ENCODE data around the gene PRRC2C. TPM values are rescaled to one million over a fixed set of nuclear protein-coding genes. Genes with fewer than 3 reads are reported as not detected.
"Not testable (repeated sequence)": the region's sequence is repeated elsewhere in the genome, so short reads cannot be mapped to it uniquely, and the experiment has no call there.

PRRC2C gene
- total and polyA plus RNA-seq, 2 of the 4 experiments (the other 2 are of a cell fraction), result 54.0 to 58.3 TPM

DNA sequence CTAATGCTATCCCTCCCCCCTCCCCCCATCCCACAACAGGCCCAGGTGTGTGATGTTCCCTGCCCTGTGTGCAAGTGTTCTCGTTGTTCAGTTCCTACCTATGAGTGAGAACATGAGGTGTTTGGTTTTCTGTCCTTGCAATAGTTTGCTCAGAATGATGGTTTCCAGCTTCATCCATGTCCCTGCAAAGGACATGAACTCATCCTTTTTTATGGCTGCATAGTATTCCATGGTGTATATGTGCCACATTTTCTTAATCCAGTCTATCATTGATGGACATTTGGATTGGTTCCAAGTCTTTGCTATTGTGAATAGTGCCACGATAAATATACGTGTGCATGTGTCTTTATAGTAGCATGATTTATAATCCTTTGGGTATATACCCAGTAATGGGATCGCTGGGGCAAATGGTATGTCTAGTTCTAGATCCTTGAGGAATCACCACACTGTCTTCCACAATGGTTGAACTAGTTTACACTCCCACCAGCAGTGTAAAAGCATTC, 65.3 kb downstream of the PRRC2C start:
- H3K4ac ChIP-seq (ENCODE audit: low read depth, low read length); H3K4me2 ChIP-seq (ENCODE audit: low read depth, low read length); H4K91ac ChIP-seq (ENCODE audit: insufficient read depth, low read depth, low read length); H3K9me3 ChIP-seq (ENCODE audit: control insufficient read depth, insufficient read depth, low read length); H2AK9ac ChIP-seq (replicated peaks; ENCODE audit: low read depth, low read length, poor library complexity); H3K27ac ChIP-seq (ENCODE audit: insufficient read depth, low read length); H3K27me3 ChIP-seq (ENCODE audit: control insufficient read depth, insufficient read depth, low read length); H3K9ac ChIP-seq (ENCODE audit: low read depth, low read length); dilution Hi-C loops (cut with HindIII; ENCODE audit: low sequenced_read_pairs, unreplicated experiment); H2AK5ac ChIP-seq (ENCODE audit: low read depth, low read length); H3K4me3 ChIP-seq (ENCODE audit: insufficient read depth, low read depth, low read length); intact Hi-C loops (cut with micrococcal nuclease); H4K20me1 ChIP-seq (ENCODE audit: insufficient read depth, low read length); H2BK15ac ChIP-seq (ENCODE audit: low read depth, low read length); CTCF ChIA-PET; H3K18ac ChIP-seq (ENCODE audit: low read depth, low read length); ATAC-seq (ENCODE audit: low read depth); POLR2A ChIA-PET (ENCODE audit: unreplicated experiment); in situ Hi-C loops (cut with MboI; ENCODE audit: low sequenced_read_pairs); H3K4me1 ChIP-seq (ENCODE audit: control insufficient read depth, insufficient read depth, low read length); H4K5ac ChIP-seq (ENCODE audit: low read depth, low read length); H3K23ac ChIP-seq (ENCODE audit: low read depth, low read length); H4K8ac ChIP-seq (ENCODE audit: low read depth in 2 of 2, low read length in 2 of 2); H2BK120ac ChIP-seq (ENCODE audit: low read depth, low read length); H3K9me1 ChIP-seq (ENCODE audit: insufficient read depth, low read length); H2BK20ac ChIP-seq (ENCODE audit: low read depth, low read length); BruUV-seq (replicated peaks); DNase-seq; H3K14ac ChIP-seq (replicated peaks; ENCODE audit: low read depth, low read length); H2BK5ac ChIP-seq (ENCODE audit: low read depth, low read length, poor library complexity, severe bottlenecking); H3K56ac ChIP-seq (ENCODE audit: extremely low read depth, insufficient read depth, low read length); H2AFZ ChIP-seq (replicated peaks; ENCODE audit: low read length, poor library complexity): not testable (repeated sequence)
- WGBS, 2 experiments (ENCODE audit: extremely low coverage in 2 of 2, insufficient read length in 1 of 2), result no CpG with 5 or more reads among the region's 4 CpGs
- peaks cover 34% of the 10 kb centered on the region for H3K36me3 ChIP-seq (ENCODE audit: control insufficient read depth, insufficient read depth, low read length)
- peaks cover 11 to 16% of the 10 kb centered on the region in 2 experiments; a peak in 3 of 4 replicates for H3K79me1 ChIP-seq (ENCODE audit: low read depth in 1 of 2, low read length in 2 of 2)

DNA sequence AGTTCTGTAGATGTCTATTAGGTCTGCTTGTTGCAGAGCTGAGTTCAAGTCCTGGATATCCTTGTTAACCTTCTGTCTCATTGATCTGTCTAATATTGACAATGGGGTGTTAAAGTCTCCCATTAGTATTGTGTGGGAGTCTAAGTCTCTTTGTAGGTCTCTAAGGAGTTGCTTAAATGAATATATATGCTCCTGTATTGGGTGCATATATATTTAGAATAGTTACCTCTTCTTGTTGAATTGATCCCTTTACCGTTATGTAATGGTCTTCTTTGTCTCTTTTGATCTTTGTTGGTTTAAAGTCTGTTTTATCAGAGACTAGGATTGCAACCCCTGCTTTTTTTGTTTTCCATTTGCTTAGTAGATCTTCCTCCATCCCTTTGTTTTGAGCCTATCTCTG, 68.6 kb downstream of the PRRC2C start:
- H2AK9ac ChIP-seq (replicated peaks; ENCODE audit: low read depth, low read length, poor library complexity); H4K5ac ChIP-seq (ENCODE audit: low read depth, low read length); CTCF ChIA-PET; H3K4me1 ChIP-seq (ENCODE audit: control insufficient read depth, insufficient read depth, low read length); H4K20me1 ChIP-seq (ENCODE audit: insufficient read depth, low read length); H3K4me3 ChIP-seq (ENCODE audit: insufficient read depth, low read depth, low read length); ATAC-seq (ENCODE audit: low read depth); H3K56ac ChIP-seq (ENCODE audit: extremely low read depth, insufficient read depth, low read length); POLR2A ChIA-PET (ENCODE audit: unreplicated experiment); in situ Hi-C loops (cut with MboI; ENCODE audit: low sequenced_read_pairs); H3K27me3 ChIP-seq (ENCODE audit: control insufficient read depth, insufficient read depth, low read length); H2BK15ac ChIP-seq (ENCODE audit: low read depth, low read length); H3K4me2 ChIP-seq (ENCODE audit: low read depth, low read length); H4K8ac ChIP-seq (ENCODE audit: low read depth in 2 of 2, low read length in 2 of 2); H3K9ac ChIP-seq (ENCODE audit: low read depth, low read length); H4K91ac ChIP-seq (ENCODE audit: insufficient read depth, low read depth, low read length); H3K18ac ChIP-seq (ENCODE audit: low read depth, low read length); H3K27ac ChIP-seq (ENCODE audit: insufficient read depth, low read length); H2AK5ac ChIP-seq (ENCODE audit: low read depth, low read length); H3K23ac ChIP-seq (ENCODE audit: low read depth, low read length); BruUV-seq (replicated peaks); intact Hi-C loops (cut with micrococcal nuclease); DNase-seq; H3K9me1 ChIP-seq (ENCODE audit: insufficient read depth, low read length); H3K14ac ChIP-seq (replicated peaks; ENCODE audit: low read depth, low read length); H3K9me3 ChIP-seq (ENCODE audit: control insufficient read depth, insufficient read depth, low read length); dilution Hi-C loops (cut with HindIII; ENCODE audit: low sequenced_read_pairs, unreplicated experiment); H3K4ac ChIP-seq (ENCODE audit: low read depth, low read length); H2AFZ ChIP-seq (replicated peaks; ENCODE audit: low read length, poor library complexity); H2BK120ac ChIP-seq (ENCODE audit: low read depth, low read length); H2BK5ac ChIP-seq (ENCODE audit: low read depth, low read length, poor library complexity, severe bottlenecking); H2BK20ac ChIP-seq (ENCODE audit: low read depth, low read length): not testable (repeated sequence)
- peaks cover 42% of the 10 kb centered on the region for H3K36me3 ChIP-seq (ENCODE audit: control insufficient read depth, insufficient read depth, low read length)
- H3K79me1 ChIP-seq (ENCODE audit: low read depth in 1 of 2, low read length in 2 of 2), result peaks cover 7 to 15% of the 10 kb centered on the region in 2 experiments; a peak in 2 of 4 replicates
- no CpG with 5 or more reads among the region's 1 CpG for WGBS, 2 experiments (ENCODE audit: extremely low coverage in 2 of 2, insufficient read length in 1 of 2)

All from IMR-90 (cell line).